ENCODE data around the gene UNC13A. TPM values are rescaled to one million over a fixed set of nuclear protein-coding genes. Genes with fewer than 3 reads are reported as not detected.

The UNC13A gene
- total RNA-seq, 6 experiments from 2014 or later, result 0.02 TPM; not detected in 5

GRCh38 chr19:17610384-17610783 lies 77.8 kb downstream of the UNC13A start:
- Histone ChIP-seq H3K36me3 (no peaks in the 10 kb centered on the region), H3K27ac (no peak overlapping the region), H3K4me1 (peaks cover 0 to 9% (median 0%) of the 10 kb centered on the region in 4 donors), H3K9me3 (no peaks in the 10 kb centered on the region), H3K4me3 (no peak overlapping the region), H3K27me3 (no peaks in the 10 kb centered on the region)
- no peak for DNase-seq
- WGBS (ENCODE audit: insufficient coverage, low coverage, low lambda C conversion rate, missing lambda C conversion rate), result 58% methylated on average over 5 of the region's 7 CpGs
- no peak for ATAC-seq
- intact Hi-C loops (cut with DNase I), result no loop called here
- TF ChIP-seq CTCF (IDR thresholded peaks at IDR 0.05) (no peak), POLR2A (IDR thresholded peaks at IDR 0.05) (no peak)

GRCh38 chr19:17607936-17608335 lies 80.2 kb downstream of the UNC13A start:
- Histone ChIP-seq H3K9me3 (no peaks in the 10 kb centered on the region), H3K27ac (no peak overlapping the region), H3K27me3 (no peaks in the 10 kb centered on the region), H3K4me3 (no peak overlapping the region), H3K4me1 (peaks cover 0 to 9% (median 0%) of the 10 kb centered on the region in 4 donors), H3K36me3 (no peaks in the 10 kb centered on the region)
- WGBS (ENCODE audit: insufficient coverage, low coverage, low lambda C conversion rate, missing lambda C conversion rate), result 95% methylated on average over 9 of the region's 9 CpGs
- no peak for TF ChIP-seq POLR2A (IDR thresholded peaks at IDR 0.05)
- no peak for TF ChIP-seq CTCF (IDR thresholded peaks at IDR 0.05)
- intact Hi-C loops (cut with DNase I), result no loop called here
- DNase-seq (no peak), ATAC-seq (no peak)

- DNase-seq (no peak), ATAC-seq (peak in 1 of 4 donors; percentile 13)
- no peaks in the 10 kb centered on the region for H3K27me3 ChIP-seq
- H3K4me1 ChIP-seq, result peaks cover 0 to 9% (median 0%) of the 10 kb centered on the region in 4 donors
- no peaks in the 10 kb centered on the region for H3K36me3 ChIP-seq
- H3K4me3 ChIP-seq, result peak overlapping the region in 1 of 3 donors; percentile 16
- intact Hi-C loops (cut with DNase I), result no loop called here
- H3K9me3 ChIP-seq, result no peaks in the 10 kb centered on the region
- WGBS (ENCODE audit: insufficient coverage, low coverage, low lambda C conversion rate, missing lambda C conversion rate), result 26% methylated on average over 8 of the region's 18 CpGs
- H3K27ac ChIP-seq, result no peak overlapping the region
- TF ChIP-seq CTCF (IDR thresholded peaks at IDR 0.05) (no peak), POLR2A (IDR thresholded peaks at IDR 0.05) (no peak)
Measured at GRCh38 chr19:17606590-17607185, 81.5 kb downstream of the UNC13A start.

- intact Hi-C loops (cut with DNase I), result no loop called here
- TF ChIP-seq CTCF (IDR thresholded peaks at IDR 0.05) (peak; percentile 30 to 52 (median 40)), POLR2A (IDR thresholded peaks at IDR 0.05) (no peak)
- peak overlapping the region in 1 of 3 donors; percentile 29 for H3K27ac ChIP-seq
- DNase-seq, result peak; percentile 72 to 83 (median 80)
- peak; percentile 72 to 84 (median 82) for ATAC-seq
- H3K27me3 ChIP-seq, result no peaks in the 10 kb centered on the region
- H3K9me3 ChIP-seq, result no peaks in the 10 kb centered on the region
- H3K4me1 ChIP-seq, result peaks cover 0 to 9% (median 0%) of the 10 kb centered on the region in 4 donors
- peak overlapping the region; percentile 16 to 43 (median 38) for H3K4me3 ChIP-seq
- 17% methylated on average over 23 of the region's 85 CpGs for WGBS (ENCODE audit: insufficient coverage, low coverage, low lambda C conversion rate, missing lambda C conversion rate)
- no peaks in the 10 kb centered on the region for H3K36me3 ChIP-seq
Measured at GRCh38 chr19:17605761-17606589, 82.2 kb downstream of the UNC13A start.
